GM19239 (cell line): Measurements from ENCODE around the gene PIK3AP1.
"Not testable (repeated sequence)": the region's sequence is repeated elsewhere in the genome, so short reads cannot be mapped to it uniquely, and the experiment has no call there.

ENCODE experiments used
- DNase-seq: peaks from one replicate; pipeline ENCODE4 v3.0.0; 2011; ENCODE audit warnings: low spot score; ENCODE audit not compliant: insufficient read length
- FAIRE-seq: peaks from 2 replicates; lab custom pipeline; 2011; peaks lifted over from hg19 to GRCh38; lab: Jason Lieb, UNC

Gene PIK3AP1

GRCh38 chr10:96698305-96698704 is 22.0 kb downstream of the PIK3AP1 start:
- FAIRE-seq, result peak; percentile 80

GRCh38 chr10:96697438-96697837 is 22.9 kb downstream of the PIK3AP1 start:
- no peak for FAIRE-seq
- no peak for DNase-seq

More at GRCh38 chr10:96698305-96698704, 22.0 kb downstream of the PIK3AP1 start:
- DNase-seq, result not testable (repeated sequence)

GRCh38 chr10:96696845-96697425 is 23.4 kb downstream of the PIK3AP1 start:
- no peak for DNase-seq
- FAIRE-seq, result peak; percentile 92

GRCh38 chr10:96695975-96696634 is 24.2 kb downstream of the PIK3AP1 start:
- FAIRE-seq (peak; percentile 95), DNase-seq (no peak)

GRCh38 chr10:96695366-96695765 is 24.9 kb downstream of the PIK3AP1 start:
- DNase-seq (no peak), FAIRE-seq (peak; percentile 80)

GRCh38 chr10:96693431-96693830 is 26.9 kb downstream of the PIK3AP1 start:
- FAIRE-seq (no peak), DNase-seq (no peak)

- FAIRE-seq (no peak), DNase-seq (no peak)
Measured at GRCh38 chr10:96692427-96692826, 27.9 kb downstream of the PIK3AP1 start.

GRCh38 chr10:96691761-96692160 is 28.6 kb downstream of the PIK3AP1 start:
- DNase-seq (no peak), FAIRE-seq (no peak)

GRCh38 chr10:96690755-96691730 is 29.3 kb downstream of the PIK3AP1 start:
- peak; percentile 75 for FAIRE-seq
- no peak for DNase-seq

GRCh38 chr10:96688789-96689188 is 31.5 kb downstream of the PIK3AP1 start:
- FAIRE-seq, result no peak
- no peak for DNase-seq

GRCh38 chr10:96687317-96688012 is 32.8 kb downstream of the PIK3AP1 start:
- no peak for FAIRE-seq

GRCh38 chr10:96686514-96686913 is 33.8 kb downstream of the PIK3AP1 start:
- FAIRE-seq (peak; percentile 53), DNase-seq (no peak)

More at GRCh38 chr10:96687317-96688012, 32.8 kb downstream of the PIK3AP1 start:
- DNase-seq, result no peak

- FAIRE-seq (no peak), DNase-seq (no peak)
Measured at GRCh38 chr10:96685306-96685705, 35.0 kb downstream of the PIK3AP1 start.

GRCh38 chr10:96684826-96685225 is 35.5 kb downstream of the PIK3AP1 start:
- DNase-seq (no peak), FAIRE-seq (no peak)

- no peak for DNase-seq
- peak; percentile 28 for FAIRE-seq
Measured at GRCh38 chr10:96683710-96684109, 36.6 kb downstream of the PIK3AP1 start.

- DNase-seq (no peak), FAIRE-seq (no peak)
Measured at GRCh38 chr10:96683065-96683464, 37.2 kb downstream of the PIK3AP1 start.

GRCh38 chr10:96681524-96681923 is 38.8 kb downstream of the PIK3AP1 start:
- DNase-seq (no peak), FAIRE-seq (no peak)

- not testable (repeated sequence) for FAIRE-seq
Measured at GRCh38 chr10:96680463-96680862, 39.9 kb downstream of the PIK3AP1 start.

GRCh38 chr10:96678725-96679124 is 41.6 kb downstream of the PIK3AP1 start:
- DNase-seq (no peak), FAIRE-seq (no peak)

More at GRCh38 chr10:96680463-96680862, 39.9 kb downstream of the PIK3AP1 start:
- not testable (repeated sequence) for DNase-seq
